Aorta (tissue), 5 donors: ENCODE data around the gene UBE2O. TPM values are rescaled to one million over a fixed set of nuclear protein-coding genes. Genes with fewer than 3 reads are reported as not detected.

Source experiments
- ATAC-seq: fragments of 200-7000 bp; cut with Tn5 transposase; one replicate; pipeline ENCODE4 v1.9.1; 2022; ENCODE audit warnings: moderate library complexity; ENCODE audit not compliant: low FRiP score
- DNase-seq, 2 donors: peaks; one replicate each; pipeline ENCODE4 v3.0.0-alpha.2; 2020
- H3K27ac ChIP-seq, 2 donors: one replicate each; pipeline ENCODE4 v1.5.1; 2013; ENCODE audit warnings: low read length in 2 of 2, mild to moderate bottlenecking in 2 of 2, moderate library complexity in 2 of 2, control low read depth in 1 of 2, inconsistent platforms in 1 of 2, low read depth in 1 of 2
- H3K27me3 ChIP-seq, 2 donors: one replicate each; pipeline ENCODE4 v1.6.1; 2013; ENCODE audit warnings: control low read depth in 1 of 2, low read length in 1 of 2, mild to moderate bottlenecking in 1 of 2, moderate library complexity in 1 of 2; ENCODE audit not compliant: insufficient read depth in 2 of 2, control insufficient read depth in 1 of 2
- H3K36me3 ChIP-seq, 2 donors: one replicate each; pipeline ENCODE4 v1.6.1; 2013; ENCODE audit warnings: control low read depth in 1 of 2, low read length in 1 of 2, mild to moderate bottlenecking in 1 of 2; ENCODE audit not compliant: insufficient read depth in 2 of 2, control insufficient read depth in 1 of 2
- H3K4me1 ChIP-seq, 2 donors: one replicate each; pipeline ENCODE4 v1.6.1; 2013; ENCODE audit warnings: low read length in 2 of 2, control low read depth in 1 of 2, mild to moderate bottlenecking in 1 of 2, moderate library complexity in 1 of 2; ENCODE audit not compliant: insufficient read depth in 2 of 2, control insufficient read depth in 1 of 2
- H3K4me3 ChIP-seq, 2 donors: one replicate each; pipeline ENCODE4 v1.5.1; 2013; ENCODE audit warnings: low read length in 2 of 2, control low read depth in 1 of 2, mild to moderate bottlenecking in 1 of 2
- H3K9me3 ChIP-seq: one replicate; pipeline ENCODE4 v1.6.1; 2013; ENCODE audit warnings: mild to moderate bottlenecking, low read length; ENCODE audit not compliant: control insufficient read depth
- WGBS, 2 donors: extraction: QIAGEN DNeasy Blood & Tissue Kit; methylation state at CpG; one replicate each; pipeline ENCODE4 v1.1.7; 2013; 5-methylcytosine and 5-hydroxymethylcytosine counted together
- intact Hi-C, 2 donors: fragments of 100-400 bp; cut with DNase I; formaldehyde crosslinking; loops; one replicate each; pipeline versions ENCODE4 v1.14.2 to v1.15.0; 2022
- polyA plus RNA-seq, 2 donors: library from polyadenylated mRNA; stranded (reverse); fragments of 200-250 nt; gene quantifications; one replicate each; pipeline ENCODE4 v1.2.3, GENCODE V29; 2013
- total RNA-seq, 2 donors: library from RNA; stranded (reverse); fragmentation: NEBNext Ultra II Directional; extraction: Animal tissue kit (Norgen Biotek cat#: 25700); gene quantifications; one replicate each; pipeline ENCODE4 v1.2.1, GENCODE V29; 2021
- donor health status: healthy with polysubstance abuse.
- donor health status: Bipolar disorder and iron deficiency.
- donor health status: DM: no; HTN: no; CAD: no.
- donor health status: DM: no; HTN: no; CAD: no.
- donor health status: DM: yes; HTN: yes; CAD: no.

The UBE2O gene
- total and polyA plus RNA-seq, 4 donors = 2.5 to 24.7 (median 12.5) TPM

DNA sequence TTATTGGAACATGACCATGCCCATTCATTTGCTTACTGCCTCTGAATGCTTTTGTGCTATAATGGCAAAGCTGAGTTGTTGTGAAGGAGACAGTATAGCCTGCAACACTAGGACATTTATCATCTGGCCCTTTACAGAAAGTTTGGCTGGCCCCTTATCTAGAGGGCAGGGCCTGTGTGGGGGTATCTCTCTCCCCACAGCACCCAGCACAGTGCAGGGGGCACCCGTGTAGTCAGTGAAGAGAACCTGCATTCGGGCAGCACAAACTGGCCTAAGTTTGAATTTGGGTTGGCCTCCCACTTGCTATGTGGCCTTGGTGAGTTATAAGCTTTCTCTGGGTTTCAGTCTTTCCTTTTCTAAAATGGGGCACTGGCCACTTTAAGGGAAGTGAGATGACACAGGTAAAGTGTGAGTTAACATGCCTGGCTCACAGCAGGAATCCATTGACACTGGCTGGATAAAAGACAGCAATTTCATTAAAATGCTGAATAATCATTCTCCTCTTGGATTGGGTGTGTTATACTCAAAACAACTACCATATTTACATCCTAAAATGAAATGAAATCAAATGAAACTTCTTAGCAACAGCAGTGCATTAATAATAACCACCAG is 12.1 kb downstream of the UBE2O start:
- no peaks in the 10 kb centered on the region for H3K4me1 ChIP-seq
- intact Hi-C loops = no loop called here
- H3K9me3 ChIP-seq = no peaks in the 10 kb centered on the region
- DNase-seq (no peak), ATAC-seq (no peak)
- no peak overlapping the region for H3K4me3 ChIP-seq
- WGBS, 2 donors = 78 to 89% methylated on average over 2 of the region's 2 CpGs
- H3K36me3 ChIP-seq = no peaks in the 10 kb centered on the region
- no peaks in the 10 kb centered on the region for H3K27me3 ChIP-seq
- H3K27ac ChIP-seq = no peak overlapping the region

DNA sequence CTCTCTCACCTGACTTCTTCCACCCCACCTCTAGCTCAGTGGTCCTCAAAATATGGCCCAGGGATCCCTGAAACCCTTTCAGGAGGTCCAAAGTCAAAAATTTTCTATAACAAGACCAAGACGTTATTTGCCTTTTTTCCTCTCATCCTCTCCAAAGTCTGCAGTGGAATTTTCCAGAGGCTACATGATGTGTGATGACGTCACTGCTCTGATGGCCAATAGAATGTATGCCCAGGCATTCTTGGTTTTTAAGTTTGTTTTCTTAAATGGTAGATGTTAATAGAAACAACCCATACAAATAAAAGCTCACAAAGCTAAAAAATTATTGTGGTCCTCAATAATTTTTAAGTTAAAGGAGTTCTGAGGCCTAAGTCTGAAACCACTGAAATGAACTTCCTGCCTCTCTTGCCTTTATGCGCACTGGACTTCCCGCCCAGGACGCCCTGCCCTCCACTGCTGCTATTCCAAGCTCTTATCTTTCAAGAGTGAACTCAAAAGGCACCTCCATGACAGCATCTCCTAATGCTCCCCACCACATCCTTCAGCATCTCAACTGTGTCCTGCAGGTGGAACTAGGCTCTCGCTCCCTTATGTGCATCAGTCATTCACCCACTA is 13.5 kb downstream of the UBE2O start:
- DNase-seq = peak in 1 of 2 donors; percentile 27
- 89 to 90% methylated on average over 6 of the region's 6 CpGs for WGBS, 2 donors
- H3K9me3 ChIP-seq = no peaks in the 10 kb centered on the region

DNA sequence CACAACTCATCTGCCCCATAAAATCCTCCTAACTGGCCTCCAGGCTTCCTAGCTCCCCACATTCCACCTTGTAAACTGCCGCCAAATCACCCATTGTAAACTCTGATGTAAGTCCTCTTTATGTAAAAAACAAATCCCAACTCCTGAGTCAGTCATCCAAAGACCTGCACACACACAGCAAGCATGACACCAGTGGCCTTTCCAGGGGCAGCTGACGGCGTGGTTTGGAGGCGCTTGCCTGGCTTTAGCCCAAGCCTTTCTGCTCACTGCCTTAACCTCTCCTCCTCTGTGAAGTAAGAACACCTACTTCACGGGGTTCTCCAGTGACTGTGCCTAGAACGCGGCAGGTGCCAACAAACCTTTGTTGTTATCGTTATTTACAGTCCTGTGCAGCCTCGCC is 14.0 kb downstream of the UBE2O start:
- Histone ChIP-seq H3K9me3 (no peaks in the 10 kb centered on the region), H3K4me1 (no peaks in the 10 kb centered on the region), H3K27ac (no peak overlapping the region), H3K4me3 (no peak overlapping the region), H3K36me3 (no peaks in the 10 kb centered on the region), H3K27me3 (no peaks in the 10 kb centered on the region)
- DNase-seq (peak in 1 of 2 donors; percentile 64), ATAC-seq (no peak)
- intact Hi-C loops = no loop called here
- WGBS, 2 donors = 92 to 94% methylated on average over 9 of the region's 9 CpGs

More for the DNA sequence above, 13.5 kb downstream of the UBE2O start:
- no peak for ATAC-seq
- Histone ChIP-seq H3K4me1 (no peaks in the 10 kb centered on the region), H3K4me3 (no peak overlapping the region), H3K27ac (no peak overlapping the region), H3K36me3 (no peaks in the 10 kb centered on the region), H3K27me3 (no peaks in the 10 kb centered on the region)
- intact Hi-C loops = no loop called here

DNA sequence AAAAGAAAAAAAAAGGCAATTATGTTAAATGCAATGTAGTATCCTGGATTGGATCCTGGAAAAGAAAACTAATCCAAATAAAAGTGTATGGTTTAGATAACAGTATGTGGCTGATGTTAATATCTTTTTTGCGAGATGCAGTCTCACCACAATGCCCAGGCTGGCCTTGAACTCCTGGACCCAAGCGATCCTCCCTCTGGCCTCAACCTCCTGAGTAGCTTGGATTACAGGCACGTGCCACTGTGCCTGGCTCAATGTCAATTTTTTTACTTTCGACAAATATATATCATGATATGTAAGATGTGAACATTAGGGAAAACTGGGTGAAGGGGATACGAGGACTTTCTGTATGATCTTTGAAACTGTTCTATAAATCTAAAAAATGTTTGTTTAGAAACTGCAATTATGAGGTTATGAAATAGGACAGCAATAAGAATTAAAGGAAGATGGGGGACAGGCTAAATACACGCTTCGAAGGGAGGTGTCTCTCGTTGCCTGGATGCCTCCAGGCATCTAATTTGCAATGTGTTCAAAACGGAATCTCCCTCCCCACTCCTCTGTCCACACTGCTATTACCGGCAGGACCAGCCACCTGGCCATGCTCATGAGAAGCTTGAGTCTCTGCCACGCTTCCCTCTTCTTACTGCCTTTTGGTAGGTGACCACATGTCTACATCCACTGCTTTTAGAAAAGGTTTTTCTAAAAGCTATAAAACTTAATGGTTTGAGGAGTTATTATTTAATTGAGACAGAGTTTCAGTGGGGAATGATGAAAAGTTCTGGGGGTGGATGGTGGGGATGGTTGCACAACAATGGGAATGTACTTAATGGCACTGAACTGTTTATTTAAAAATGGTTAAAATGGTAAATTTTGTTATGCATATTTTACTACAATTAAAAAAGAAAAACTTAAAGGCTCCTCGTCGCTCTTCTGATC is 15.2 kb downstream of the UBE2O start:
- intact Hi-C loops = no loop called here
- 83 to 86% methylated on average over 13 of the region's 13 CpGs for WGBS, 2 donors
- ATAC-seq (no peak), DNase-seq (no peak)
- H3K9me3 ChIP-seq = no peaks in the 10 kb centered on the region
- H3K27ac ChIP-seq = no peak overlapping the region
- no peaks in the 10 kb centered on the region for H3K36me3 ChIP-seq
- no peaks in the 10 kb centered on the region for H3K4me1 ChIP-seq
- no peaks in the 10 kb centered on the region for H3K27me3 ChIP-seq
- H3K4me3 ChIP-seq = no peak overlapping the region

DNA sequence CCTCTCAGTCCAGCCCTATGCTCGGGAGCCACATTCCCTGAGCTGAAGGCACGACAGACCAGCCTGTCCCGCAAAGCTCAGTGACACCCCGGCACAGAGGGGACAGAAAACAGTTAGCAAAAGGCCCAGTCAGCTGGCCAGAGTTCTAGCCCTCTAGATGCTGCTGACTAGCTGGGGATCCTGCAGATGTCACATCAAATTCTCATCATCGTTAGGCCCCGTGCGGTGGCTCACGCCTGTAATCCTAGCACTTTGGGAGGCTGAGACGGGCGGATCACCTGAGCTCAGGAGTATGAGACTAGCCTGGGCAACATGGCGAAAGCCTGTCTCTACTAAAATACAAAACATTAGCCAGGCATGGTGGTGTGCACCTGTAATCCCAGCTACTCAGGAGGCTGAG is 17.2 kb downstream of the UBE2O start:
- no peaks in the 10 kb centered on the region for H3K27me3 ChIP-seq
- ATAC-seq = no peak
- no peaks in the 10 kb centered on the region for H3K4me1 ChIP-seq
- H3K4me3 ChIP-seq = no peak overlapping the region
- H3K27ac ChIP-seq = no peak overlapping the region
- intact Hi-C loops = no loop called here
- no peaks in the 10 kb centered on the region for H3K36me3 ChIP-seq
- DNase-seq = peak in 1 of 2 donors; percentile 42
- H3K9me3 ChIP-seq = no peaks in the 10 kb centered on the region
- 94 to 96% methylated on average over 11 of the region's 11 CpGs for WGBS, 2 donors

DNA sequence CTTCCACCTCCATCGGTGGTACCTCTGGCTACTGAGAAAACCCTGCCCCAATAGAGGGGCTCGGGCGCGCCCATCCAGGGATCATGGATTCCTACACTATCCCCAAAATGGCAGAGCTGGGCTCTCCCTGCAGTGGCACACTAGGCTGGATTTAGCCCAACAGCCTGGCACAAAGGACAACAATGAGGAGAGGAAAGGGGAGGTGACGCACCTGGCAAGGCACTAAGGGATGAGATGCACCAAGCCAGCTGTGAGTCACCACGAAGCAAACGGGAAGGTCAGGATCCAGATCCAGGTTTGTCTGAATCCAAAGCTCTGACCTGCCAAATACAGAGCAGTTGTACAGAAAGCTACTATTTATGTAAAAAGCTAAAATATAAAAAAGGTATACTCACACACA is 18.1 kb downstream of the UBE2O start:
- Histone ChIP-seq H3K27ac (no peak overlapping the region), H3K4me3 (no peak overlapping the region), H3K9me3 (no peaks in the 10 kb centered on the region), H3K4me1 (no peaks in the 10 kb centered on the region), H3K27me3 (no peaks in the 10 kb centered on the region), H3K36me3 (no peaks in the 10 kb centered on the region)
- DNase-seq (peak in 1 of 2 donors; percentile 30), ATAC-seq (no peak)
- intact Hi-C loops = no loop called here
- 92 to 93% methylated on average over 7 of the region's 7 CpGs for WGBS, 2 donors

DNA sequence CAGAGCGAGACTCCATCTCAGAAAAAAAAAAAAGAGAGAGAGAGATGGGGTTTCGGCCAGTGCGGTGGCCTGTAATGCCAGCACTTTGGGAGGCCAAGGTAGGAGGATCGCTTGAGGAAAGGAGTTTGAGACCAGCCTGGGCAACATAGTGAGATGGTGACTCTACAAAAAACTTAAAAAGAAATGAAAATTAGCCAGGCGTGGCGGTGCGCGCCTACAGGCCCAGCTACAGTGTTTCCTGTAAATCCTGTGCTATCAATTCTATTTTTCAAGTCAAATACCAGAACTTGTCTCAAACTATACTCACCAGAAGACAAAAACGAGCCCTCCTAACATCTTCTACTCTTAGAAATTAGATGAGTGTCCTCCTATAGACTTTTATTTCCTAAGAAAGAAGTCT is 19.3 kb downstream of the UBE2O start:
- Histone ChIP-seq H3K4me3 (no peak overlapping the region), H3K27ac (no peak overlapping the region), H3K9me3 (no peaks in the 10 kb centered on the region), H3K36me3 (no peaks in the 10 kb centered on the region), H3K4me1 (no peaks in the 10 kb centered on the region), H3K27me3 (no peaks in the 10 kb centered on the region)
- peak in 1 of 2 donors; percentile 28 for DNase-seq
- intact Hi-C loops = no loop called here
- no peak for ATAC-seq
- 97% methylated on average over 9 of the region's 9 CpGs for WGBS, 2 donors

DNA sequence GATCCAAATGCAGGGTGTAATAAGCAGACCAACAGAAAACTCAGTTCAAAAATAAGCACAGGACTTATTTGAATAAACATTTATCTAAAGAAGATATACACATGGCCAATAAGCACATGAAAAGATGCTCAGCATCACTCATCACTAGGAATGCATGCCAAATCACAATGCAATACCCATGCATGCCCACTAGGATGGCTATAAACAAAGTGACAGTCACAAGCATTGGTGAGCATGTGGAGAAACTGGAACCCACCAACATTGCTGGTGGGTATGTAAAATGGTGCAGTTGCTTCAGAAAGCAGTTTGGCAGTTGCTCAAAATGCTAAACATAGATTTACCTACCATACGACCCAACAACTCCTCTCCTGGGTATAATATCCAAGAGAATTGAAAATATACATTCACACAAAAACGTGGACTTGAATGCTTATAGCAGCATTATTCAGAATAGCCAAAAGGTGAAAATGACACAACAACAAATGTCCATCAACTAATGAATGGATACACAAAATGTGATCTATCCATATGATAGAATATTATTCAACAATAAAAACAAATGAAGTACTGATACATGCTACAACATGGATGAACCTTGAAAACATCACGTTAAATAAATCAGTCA is 20.1 kb downstream of the UBE2O start:
- ATAC-seq (no peak), DNase-seq (no peak)
- Histone ChIP-seq H3K4me3 (no peak overlapping the region), H3K27ac (no peak overlapping the region), H3K27me3 (no peaks in the 10 kb centered on the region), H3K4me1 (no peaks in the 10 kb centered on the region), H3K9me3 (no peaks in the 10 kb centered on the region), H3K36me3 (no peaks in the 10 kb centered on the region)
- intact Hi-C loops = no loop called here
- 78 to 84% methylated on average over 3 of the region's 3 CpGs for whole genome bisulfite sequencing, 2 donors
